Measurements from ENCODE around the gene WDR64. TPM values are rescaled to one million over a fixed set of nuclear protein-coding genes. Genes with fewer than 3 reads are reported as not detected.
A peak's percentile ranks its signal among the peaks of the same experiment; 100 is the strongest.

WDR64 gene
- total and polyA plus RNA-seq, 4 donors: 0.02 to 0.70 (median 0.17) TPM

- no peak overlapping the region for H3K4me3 ChIP-seq (ENCODE audit: low read depth in 1 of 3, low read length in 3 of 3)
- H3K36me3 ChIP-seq (ENCODE audit: control insufficient read depth in 4 of 4, insufficient read depth in 3 of 4, low read depth in 1 of 4, low read length in 3 of 4): no peaks in the 10 kb centered on the region
- no peaks in the 10 kb centered on the region for H3K4me1 ChIP-seq (ENCODE audit: control insufficient read depth in 4 of 4, insufficient read depth in 4 of 4, low read length in 3 of 4)
- no peak overlapping the region for H3K27ac ChIP-seq (ENCODE audit: low read depth in 1 of 2, low read length in 2 of 2)
- no peak for TF ChIP-seq HNF4A (conservative IDR thresholded peaks at IDR 0.05)
- no peak for TF ChIP-seq SP1 (IDR thresholded peaks at IDR 0.05)
- TF ChIP-seq HNF4G (IDR thresholded peaks at IDR 0.05): no peak
- TF ChIP-seq, protein P1, sequence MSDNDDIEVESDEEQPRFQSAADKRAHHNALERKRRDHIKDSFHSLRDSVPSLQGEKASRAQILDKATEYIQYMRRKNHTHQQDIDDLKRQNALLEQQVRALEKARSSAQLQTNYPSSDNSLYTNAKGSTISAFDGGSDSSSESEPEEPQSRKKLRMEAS (IDR thresholded peaks at IDR 0.05): no peak
- TF ChIP-seq, protein P2, sequence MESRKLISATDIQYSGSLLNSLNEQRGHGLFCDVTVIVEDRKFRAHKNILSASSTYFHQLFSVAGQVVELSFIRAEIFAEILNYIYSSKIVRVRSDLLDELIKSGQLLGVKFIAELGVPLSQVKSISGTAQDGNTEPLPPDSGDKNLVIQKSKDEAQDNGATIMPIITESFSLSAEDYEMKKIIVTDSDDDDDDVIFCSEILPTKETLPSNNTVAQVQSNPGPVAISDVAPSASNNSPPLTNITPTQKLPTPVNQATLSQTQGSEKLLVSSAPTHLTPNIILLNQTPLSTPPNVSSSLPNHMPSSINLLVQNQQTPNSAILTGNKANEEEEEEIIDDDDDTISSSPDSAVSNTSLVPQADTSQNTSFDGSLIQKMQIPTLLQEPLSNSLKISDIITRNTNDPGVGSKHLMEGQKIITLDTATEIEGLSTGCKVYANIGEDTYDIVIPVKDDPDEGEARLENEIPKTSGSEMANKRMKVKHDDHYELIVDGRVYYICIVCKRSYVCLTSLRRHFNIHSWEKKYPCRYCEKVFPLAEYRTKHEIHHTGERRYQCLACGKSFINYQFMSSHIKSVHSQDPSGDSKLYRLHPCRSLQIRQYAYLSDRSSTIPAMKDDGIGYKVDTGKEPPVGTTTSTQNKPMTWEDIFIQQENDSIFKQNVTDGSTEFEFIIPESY (IDR thresholded peaks at IDR 0.05): no peak
- no peak for TF ChIP-seq ATF3 (IDR thresholded peaks at IDR 0.05)
- TF ChIP-seq YY1 (IDR thresholded peaks at IDR 0.05): no peak
- TF ChIP-seq FOXA1 (IDR thresholded peaks at IDR 0.05): no peak
- TF ChIP-seq RAD21 (IDR thresholded peaks at IDR 0.05): no peak
- no peak for DNase-seq (ENCODE audit: low spot score)
- 78% methylated on average over 2 of the region's 2 CpGs for WGBS
- H3K9me3 ChIP-seq (ENCODE audit: control insufficient read depth in 4 of 4, low read length in 3 of 4): peaks cover 0 to 1% (median 0%) of the 10 kb centered on the region in 4 donors
- no peak overlapping the region for H3K9ac ChIP-seq (ENCODE audit: low read depth in 1 of 2, low read length in 2 of 2)
- no peaks in the 10 kb centered on the region for H3K27me3 ChIP-seq (ENCODE audit: control insufficient read depth in 4 of 4, insufficient read depth in 4 of 4, low read length in 3 of 4)
These were observed 46.1 kb downstream of the WDR64 start for GRCh38 chr1:241698177-241698576.

- no peak for DNase-seq (ENCODE audit: low spot score)
- H3K9me3 ChIP-seq (ENCODE audit: control insufficient read depth in 4 of 4, low read length in 3 of 4): peaks cover 0 to 1% (median 0%) of the 10 kb centered on the region in 4 donors
- H3K27ac ChIP-seq (ENCODE audit: low read depth in 1 of 2, low read length in 2 of 2): no peak overlapping the region
- no peak overlapping the region for H3K9ac ChIP-seq (ENCODE audit: low read depth in 1 of 2, low read length in 2 of 2)
- no peaks in the 10 kb centered on the region for H3K27me3 ChIP-seq (ENCODE audit: control insufficient read depth in 4 of 4, insufficient read depth in 4 of 4, low read length in 3 of 4)
- H3K4me1 ChIP-seq (ENCODE audit: control insufficient read depth in 4 of 4, insufficient read depth in 4 of 4, low read length in 3 of 4): no peaks in the 10 kb centered on the region
- TF ChIP-seq RAD21 (IDR thresholded peaks at IDR 0.05) (no peak), GABPA (IDR thresholded peaks at IDR 0.05 in 1 of 2, conservative IDR thresholded peaks at IDR 0.05 in 1 of 2) (no peak), HNF4G (IDR thresholded peaks at IDR 0.05) (no peak), NR2F2 (IDR thresholded peaks at IDR 0.05) (no peak), REST (IDR thresholded peaks at IDR 0.05) (no peak), RXRA (IDR thresholded peaks at IDR 0.05) (no peak), ATF3 (IDR thresholded peaks at IDR 0.05) (no peak), HNF4A (conservative IDR thresholded peaks at IDR 0.05) (peak; percentile 30 to 33)
- WGBS: 20% methylated on average over 1 of the region's 1 CpG
- H3K4me3 ChIP-seq (ENCODE audit: low read depth in 1 of 3, low read length in 3 of 3): no peak overlapping the region
- H3K36me3 ChIP-seq (ENCODE audit: control insufficient read depth in 4 of 4, insufficient read depth in 3 of 4, low read depth in 1 of 4, low read length in 3 of 4): no peaks in the 10 kb centered on the region
These were observed 49.6 kb downstream of the WDR64 start for GRCh38 chr1:241701483-241702295.

Measured in liver (tissue), 9 donors.